HG03175 (cell line): Measurements from ENCODE around the gene ATP6V0D1.

Experiments used
- ATAC-seq: cut with Tn5 transposase; IDR thresholded peaks from one replicate; pipeline ENCODE4 v1.9.1; 2021; ENCODE audit warnings: mild to moderate bottlenecking, moderate library complexity; ENCODE audit not compliant: unreplicated experiment

Gene ATP6V0D1

DNA sequence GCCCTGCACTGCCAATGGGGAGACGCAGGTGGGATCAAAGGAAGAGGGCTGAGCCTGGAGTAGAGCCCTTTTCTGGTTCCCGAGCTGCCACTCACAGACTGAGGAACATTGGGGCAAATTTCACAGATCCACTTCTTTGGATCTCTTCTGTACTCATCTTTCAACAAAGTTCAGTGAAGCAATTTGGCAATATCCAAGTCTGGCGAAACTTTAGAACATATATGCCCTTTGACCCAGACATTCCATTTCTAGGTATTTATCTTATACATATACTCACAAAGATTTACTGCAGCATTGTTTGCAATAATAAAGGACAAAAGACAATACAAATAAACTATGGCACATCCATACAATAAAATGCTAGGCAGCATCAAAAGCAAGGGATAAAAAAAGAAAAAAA is 69.6 kb downstream of the ATP6V0D1 start:
- ATAC-seq: no peak

DNA sequence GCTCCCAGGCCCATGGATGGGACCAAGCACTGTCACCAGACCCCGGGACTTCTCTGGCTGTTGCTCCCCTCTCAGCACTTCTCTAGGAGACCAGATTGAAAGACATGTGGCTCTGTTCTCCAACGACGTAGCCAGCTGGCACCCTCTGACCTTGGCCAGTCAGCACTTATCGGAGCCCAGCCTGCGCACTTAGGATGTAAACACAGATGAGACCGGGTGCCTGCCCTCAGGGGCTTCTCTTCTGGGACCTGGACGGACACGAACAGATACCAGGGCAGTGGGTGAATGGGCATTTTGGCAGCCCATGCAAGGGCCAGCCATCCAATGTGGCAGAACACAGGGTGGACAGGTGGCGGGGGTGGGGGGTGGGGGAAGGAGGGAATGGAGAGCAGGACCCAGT is 71.3 kb downstream of the ATP6V0D1 start:
- no peak for ATAC-seq

DNA sequence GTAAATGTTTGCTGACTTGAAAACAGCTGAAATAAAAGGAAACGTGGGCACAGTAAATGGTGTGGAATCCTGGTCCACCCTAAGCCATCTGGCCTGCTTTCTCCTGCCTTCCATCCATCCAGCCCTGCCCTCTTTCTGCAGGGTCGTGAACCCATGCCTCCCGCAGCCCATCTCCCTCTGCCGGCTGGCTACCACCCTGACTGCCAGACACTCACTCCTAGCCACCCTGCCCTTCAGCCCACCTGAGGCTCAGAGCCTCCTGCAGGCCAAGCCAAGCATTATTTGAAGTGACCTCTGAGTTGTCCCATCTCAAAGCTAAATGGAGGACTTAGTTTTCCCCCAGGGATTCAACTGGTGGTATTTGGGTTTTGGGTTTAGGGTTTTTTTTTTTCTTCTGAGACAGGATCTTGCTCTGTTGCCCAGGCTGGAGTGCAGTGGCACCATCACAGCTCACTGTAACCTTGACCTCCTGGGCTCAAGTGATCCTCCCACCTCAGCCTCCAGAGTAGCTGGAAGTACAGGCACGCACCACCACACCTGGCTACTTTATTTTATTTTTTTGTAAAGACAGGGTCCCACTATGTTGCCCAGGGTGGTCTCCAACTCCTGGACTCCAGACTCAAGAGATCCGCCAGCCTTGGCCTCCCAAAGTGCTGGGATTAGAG is 73.0 kb downstream of the ATP6V0D1 start:
- ATAC-seq: no peak

DNA sequence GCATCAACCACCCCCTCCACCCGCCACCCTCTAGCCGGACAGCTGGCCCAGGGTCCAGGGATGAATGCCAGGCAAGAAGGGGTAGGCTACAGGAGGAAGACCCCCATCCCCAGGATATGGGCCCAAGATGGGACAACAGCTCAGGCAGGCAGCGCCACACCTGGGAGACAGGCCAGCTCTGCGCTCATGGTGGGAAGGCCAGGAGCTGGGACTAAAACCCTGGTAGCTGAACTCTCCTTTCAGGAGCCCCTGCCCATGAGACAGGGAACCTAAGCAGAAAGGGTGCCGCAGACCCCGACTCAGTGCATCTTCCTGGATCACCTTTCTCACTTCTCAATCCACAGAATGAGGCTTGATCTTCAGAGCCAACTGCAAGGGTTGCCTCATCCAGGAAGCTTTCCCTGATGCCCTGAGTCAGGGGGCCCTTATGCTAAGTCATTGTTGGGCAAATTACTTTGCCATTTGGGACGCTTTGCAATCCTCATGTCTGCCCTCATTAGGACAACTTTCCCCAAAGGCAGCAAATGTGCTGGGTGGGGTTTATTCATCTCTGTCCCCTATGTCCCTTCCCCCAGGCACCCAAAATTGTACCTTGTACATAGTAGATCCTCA is 73.7 kb downstream of the ATP6V0D1 start:
- no peak for ATAC-seq

DNA sequence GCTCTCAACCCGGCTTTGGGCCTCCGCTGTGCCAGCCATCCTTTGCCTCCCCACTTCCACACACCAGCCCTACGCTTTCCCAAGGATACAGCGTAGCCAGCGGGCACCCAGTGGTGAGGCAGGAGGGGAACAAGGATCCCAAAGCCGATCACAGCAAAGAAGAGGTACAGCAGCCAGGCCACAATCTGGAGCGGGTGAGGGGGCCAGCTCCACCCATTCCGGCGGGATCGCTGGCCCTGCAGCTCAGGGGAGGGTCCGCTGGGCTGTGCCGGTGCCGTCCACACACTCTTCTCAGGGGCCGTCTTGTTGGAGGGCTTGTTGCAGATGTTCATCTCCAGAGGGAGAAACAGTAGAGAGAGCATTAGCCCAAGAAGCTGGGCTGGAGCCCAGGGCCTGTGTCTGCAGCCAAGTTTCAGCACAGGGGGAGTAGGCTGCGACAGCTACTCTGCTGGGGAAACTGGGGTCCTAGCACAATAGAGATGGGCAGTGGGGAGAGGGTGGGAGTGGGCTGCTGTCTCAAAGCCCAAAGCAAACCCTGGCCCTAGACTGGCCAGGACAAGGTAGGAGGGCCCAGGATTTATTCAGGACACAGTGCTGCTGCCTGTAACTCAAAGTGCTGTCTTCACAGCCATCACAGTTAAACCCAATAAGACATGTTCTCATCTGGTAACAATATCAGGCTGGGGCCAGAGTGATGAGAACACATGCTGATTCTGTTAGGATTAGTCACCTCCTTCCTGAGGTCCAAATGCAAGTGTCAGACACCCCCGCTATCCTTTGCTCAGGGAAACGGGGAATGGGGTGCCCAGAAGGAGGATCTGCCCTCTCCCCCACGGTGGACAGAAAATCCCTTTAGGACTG is 74.6 kb downstream of the ATP6V0D1 start:
- no peak for ATAC-seq

DNA sequence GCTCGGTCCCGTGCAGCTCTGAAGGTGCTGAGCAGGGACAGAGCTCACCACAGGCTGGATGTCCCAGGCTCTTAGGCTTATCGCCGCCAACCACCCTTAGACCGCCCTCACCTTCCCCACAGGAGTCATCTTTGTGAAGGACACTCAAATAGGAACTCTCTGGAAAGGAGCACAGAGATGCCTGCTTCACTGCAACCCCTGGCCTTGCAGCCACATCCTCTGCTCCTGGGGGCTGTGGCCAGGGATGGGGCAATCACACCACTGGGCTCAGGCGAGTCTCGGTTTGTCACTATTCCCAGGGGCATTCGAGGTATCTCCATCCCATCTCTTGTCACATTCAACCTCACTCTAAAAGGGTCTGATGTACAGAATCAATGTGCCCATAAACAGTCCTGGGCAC is 75.6 kb downstream of the ATP6V0D1 start:
- no peak for ATAC-seq

DNA sequence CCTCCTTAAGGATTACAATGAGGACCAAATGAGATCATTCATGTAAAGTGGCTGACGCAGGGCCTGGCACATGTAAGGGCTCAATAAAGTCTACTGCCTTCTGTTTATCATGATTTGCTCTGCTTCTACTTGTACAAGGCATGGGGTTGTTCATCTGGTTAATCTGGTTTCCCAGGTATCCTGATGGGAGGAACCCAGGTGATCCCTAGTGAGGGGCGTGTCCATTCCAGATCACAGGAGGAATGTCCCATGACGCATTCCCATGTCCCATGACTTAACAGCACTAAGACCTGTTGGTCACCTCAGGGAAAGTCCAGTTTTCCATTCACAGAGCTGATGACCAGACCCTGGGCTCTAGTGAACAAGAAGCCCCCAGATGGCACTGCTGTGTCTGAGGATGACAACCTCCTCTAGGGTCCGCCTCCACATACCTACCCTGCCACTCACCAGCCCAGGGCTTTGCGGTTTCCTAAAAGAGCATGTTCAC is 76.2 kb downstream of the ATP6V0D1 start:
- no peak for ATAC-seq

DNA sequence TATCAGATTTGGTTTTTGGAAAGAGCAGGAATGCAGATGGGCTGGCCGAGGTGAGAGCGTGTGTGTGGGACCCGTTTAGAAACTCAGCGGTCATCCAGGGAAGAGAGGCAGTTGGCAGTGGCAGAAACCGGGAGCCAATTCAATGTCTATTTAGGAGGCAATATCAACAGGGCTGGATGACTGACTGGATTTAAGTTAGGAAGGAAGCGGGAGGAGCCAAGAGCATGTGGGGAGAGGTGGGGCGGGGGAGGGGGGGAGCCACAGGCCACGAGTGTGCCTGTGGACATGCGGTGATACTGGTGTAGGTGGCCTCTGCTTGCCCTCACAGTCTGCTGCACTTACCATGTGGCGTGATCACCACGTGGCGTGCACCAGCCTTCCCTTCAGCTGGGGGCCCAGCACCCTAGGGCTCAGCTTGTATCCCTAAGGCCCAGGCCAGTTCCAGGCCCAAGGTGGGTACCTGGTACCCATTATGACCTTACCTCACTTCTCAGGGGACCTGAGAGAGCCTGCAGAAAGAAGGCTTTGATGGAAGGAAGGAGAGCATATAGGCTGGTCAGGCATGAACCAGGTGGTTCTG is 76.9 kb downstream of the ATP6V0D1 start:
- no peak for ATAC-seq

DNA sequence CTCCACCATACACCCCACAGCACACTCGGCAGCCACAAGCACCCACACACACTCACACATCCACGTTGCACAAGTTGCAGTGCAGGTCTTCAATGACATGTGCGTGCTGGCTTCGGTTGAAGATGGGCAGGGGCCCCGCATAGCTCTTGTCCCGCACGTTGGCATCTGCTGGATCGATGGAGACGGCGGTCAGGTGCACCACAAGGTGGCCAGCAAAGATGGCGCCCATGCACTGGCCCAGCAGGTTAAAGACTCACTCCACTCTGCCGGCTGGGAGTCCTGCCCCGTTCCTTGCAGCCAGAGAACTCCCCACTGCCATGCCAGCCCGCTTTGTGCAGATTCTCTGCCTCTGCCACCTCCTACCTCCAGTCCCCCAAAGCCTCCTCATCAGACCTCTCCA is 80.1 kb downstream of the ATP6V0D1 start:
- ATAC-seq: no peak

DNA sequence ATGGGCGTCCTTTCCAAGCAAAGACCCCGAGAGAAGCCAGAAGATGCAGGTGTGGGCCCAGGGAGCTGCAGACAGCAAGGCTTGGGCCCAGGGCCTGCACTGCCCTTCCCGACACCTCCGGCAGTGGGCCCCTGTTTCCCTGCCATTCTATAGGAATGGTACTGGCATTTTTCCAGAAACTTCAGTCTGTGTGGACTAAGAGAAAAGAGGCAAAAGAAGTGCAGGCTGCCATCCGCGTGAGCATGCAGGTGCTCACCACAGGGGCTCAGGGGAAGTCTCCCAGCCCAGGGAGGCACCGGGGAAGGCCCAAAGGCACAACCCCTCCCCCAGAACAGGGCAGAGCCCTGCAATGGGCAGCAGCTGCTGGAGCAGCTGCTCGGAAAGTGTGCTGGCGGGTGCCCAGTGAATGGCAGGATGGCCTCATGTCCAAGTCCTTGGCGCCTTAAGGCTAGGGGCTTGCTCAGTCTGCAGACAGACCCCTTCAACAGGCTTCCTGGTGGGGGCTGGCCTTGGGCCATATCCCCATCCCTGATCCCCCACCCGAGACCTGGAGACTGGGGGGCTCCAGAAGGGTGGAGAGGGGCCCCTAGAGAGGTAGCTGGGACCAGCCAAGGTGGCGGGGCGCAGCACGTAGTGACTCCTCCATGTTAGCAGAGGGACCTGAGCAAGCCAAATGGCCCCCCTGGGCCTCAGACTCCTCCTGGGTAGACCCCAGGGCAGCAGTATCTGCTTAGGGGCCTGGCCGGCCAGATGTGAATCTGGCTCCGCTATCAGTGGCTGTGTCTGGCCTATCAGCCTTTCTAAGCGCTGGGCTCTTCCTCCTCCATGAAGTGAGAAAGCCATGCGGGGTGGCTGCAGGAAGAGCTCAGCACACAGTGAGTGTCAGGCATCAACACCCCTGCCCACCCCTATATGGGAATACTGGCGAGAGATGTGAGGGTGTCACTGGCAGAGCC is 80.9 kb downstream of the ATP6V0D1 start:
- no peak for ATAC-seq

DNA sequence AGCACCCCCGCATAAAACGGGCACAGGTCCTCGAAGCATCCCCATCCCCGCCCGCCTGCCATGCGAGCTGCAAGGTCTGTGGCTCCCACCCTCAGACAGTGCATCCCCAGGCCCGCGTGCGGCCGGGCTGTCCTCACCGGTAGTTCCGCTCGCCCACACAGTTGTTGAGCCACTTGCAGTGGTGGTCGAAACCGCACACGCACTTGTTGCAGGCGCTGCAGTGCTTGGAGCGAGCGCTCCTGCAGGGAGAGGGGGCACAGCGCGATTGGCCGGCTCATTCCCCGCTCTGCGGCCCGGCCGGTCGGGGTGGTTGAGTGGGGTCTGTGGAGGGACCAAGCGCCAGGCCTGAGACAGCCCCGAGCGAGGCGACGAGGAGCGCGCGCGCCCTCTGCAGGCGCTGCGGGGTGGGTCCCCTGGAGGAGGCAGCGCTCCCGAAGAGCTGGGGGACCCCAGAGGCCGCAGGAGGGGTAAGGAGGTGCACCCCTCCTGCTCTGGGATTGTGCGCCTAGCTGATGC is 81.7 kb downstream of the ATP6V0D1 start:
- no peak for ATAC-seq

DNA sequence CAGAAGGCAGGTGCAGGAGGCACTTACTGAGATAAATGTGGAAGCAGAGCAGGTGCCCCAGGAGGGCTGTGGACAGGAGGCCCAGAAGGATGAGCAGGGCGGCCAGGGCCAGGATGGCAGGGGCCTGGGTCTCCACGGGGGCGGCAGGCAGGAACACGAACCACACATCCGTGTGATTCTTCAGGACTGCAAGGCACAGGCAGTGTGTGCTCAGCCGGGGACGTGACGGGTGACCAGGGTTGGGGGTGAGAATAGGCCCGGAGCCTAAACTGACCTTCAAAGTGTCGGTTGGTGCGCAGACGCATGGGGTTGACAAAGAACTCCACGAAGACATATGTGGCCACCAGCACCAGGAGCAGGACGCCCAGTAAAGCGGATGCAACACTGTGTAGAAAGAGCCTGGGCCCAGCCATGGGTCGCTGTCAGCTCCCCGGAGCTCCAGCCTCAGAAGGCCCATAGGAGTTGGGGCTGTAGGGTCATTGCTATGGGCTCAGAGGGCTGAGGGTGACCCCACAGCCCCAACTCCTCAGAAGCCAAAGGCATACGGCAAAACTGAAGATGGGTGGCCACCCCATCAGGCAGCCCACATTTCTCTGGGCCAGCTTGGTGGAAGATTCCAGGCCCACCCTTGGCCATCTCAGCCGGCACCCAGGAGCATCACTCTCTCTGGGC is 82.3 kb downstream of the ATP6V0D1 start:
- ATAC-seq: no peak

DNA sequence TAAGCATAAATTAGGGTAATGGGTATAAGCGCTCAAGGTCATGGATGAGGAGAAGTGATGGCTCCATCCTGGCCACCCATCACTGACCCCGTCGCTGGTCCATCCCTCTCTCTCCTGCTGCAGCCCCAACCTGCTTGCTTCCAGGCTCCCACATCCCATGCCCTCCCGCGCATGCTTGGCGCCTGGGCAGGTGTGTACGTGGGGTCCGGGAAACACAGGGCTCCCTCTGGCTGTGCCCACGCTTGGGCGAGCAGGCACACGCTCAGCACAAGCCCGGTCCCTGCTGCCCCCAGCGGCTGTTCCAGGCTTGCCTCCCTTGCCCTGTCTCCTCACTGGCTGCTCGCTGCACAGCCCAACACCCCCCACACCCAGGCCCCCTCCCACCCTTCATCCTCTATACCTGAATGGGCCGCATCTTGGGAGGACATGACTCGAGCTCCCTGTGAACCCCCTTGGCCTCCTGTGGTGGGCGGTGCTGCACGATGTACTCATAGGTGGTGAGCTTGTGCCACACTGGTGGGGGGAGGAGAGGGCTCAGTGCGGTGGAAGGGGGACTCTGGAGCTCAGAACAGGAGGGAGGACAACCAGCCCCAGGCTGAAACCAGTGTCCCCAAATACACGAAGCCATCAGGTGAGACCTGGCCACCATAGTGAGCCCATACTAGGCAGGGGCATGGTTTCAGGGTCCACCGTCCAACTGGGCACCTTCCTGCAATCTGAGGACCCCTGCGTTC is 83.0 kb downstream of the ATP6V0D1 start:
- ATAC-seq: no peak

DNA sequence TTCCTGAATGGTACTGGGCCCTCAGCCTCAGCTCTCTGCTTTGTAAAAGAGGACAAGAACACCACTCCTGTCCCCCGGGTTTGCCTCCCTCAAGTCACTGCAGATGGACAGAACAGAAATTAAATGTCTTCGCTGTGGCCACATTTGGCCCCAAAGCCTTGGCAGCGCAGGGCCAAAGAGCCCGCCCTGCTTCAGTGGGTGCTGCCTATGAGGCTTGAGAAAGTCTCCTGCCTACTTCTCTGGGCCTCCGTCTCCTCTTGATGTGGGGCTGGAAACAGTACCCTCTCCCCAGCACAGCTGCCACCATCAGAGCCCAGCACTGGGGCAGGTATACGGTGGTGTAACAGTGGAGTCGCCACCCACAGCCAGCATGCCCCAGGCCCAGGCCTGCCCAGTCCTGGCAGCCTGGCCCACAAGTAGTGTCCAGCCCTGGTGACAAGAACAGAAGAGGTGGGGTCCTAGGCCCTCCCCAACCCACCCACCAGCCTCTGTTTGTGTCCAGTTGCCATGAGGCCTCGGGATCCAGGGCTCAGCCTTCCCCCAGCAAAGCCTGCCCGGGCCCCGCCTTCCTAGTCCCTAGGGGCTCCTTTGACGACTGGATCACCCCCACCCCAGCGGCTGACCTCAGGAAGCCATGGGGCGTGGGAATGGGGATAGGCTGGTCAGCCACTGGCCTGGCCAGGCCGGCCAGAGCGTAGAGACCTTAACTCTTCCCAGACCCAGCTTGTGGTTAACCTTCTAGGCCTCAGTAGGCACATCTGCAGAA is 83.7 kb downstream of the ATP6V0D1 start:
- no peak for ATAC-seq

DNA sequence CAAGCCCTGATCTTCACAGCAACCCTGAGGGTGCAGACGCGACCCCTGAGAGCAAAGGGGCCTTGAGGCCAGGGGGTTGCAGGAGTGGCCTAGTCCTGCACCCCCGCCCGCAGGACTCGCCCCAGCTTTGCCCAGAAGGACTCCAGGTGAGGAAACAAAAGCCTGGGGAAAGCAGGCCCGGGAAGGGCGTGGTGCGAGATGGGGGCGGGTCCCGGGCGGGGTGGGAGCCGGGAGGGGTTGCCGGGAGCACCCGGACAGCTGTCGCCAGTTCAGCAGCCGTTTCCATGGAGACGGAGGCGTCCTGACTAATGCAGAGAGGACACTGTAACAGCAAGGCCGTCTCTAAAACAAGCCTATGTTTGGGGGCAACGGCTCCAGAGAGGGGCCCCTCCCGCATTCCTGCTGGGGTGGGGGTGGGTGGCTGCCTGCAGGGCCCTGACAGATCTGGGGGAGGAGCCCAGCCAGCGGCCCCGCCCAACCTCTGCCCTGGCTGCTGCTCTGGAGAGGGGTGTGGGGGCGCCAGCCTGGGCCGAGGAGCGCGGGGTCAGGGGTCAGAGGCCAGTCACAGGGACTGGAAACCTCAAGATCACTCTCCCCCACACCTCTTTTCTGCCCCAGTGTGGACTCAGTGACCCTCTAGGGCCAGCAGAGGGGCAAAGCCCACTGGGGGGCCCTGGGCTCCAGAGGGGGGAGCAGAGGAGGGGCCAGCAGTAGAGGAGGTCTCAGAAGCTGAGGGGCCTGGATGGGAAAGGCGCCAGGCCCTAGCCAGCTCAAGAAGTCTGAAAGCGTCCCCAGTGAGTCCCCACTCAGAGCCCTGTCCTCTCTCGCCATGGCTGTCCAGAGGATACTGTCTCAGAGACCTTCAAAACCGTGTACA is 84.6 kb downstream of the ATP6V0D1 start:
- no peak for ATAC-seq

DNA sequence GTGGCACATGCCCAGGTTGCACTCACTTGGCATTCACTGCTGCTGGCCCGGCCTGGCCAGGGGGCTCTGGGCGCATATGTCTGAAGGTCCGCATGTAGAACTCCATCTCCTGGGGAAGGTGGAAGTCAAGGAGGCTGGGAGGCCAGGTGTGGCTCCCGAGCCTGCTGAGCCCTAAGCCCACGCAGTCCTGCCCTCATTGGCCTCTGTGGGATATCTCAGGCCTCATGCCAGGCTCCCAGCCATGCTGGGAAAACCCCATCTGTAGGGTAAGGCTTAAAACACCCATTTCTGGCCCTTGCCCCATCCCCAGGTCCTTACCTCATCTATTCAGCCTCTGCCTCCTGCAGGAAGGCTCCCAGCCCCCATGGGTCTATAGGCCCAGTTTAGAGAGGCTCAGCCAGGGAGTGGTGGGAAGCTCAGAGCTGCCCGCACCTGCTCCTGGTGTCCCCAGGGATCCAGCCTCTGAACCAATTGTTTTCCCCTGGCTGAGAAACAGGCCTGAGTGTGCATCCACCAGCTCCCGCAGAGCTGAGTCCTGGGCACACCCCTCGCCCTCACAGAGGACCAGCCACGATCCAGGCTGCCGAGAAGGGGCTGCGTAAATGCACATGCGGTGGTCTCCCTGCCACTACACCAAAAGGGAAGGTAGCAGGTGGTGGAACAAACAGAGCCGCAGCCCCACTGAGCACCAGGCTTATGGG is 85.3 kb downstream of the ATP6V0D1 start:
- no peak for ATAC-seq

DNA sequence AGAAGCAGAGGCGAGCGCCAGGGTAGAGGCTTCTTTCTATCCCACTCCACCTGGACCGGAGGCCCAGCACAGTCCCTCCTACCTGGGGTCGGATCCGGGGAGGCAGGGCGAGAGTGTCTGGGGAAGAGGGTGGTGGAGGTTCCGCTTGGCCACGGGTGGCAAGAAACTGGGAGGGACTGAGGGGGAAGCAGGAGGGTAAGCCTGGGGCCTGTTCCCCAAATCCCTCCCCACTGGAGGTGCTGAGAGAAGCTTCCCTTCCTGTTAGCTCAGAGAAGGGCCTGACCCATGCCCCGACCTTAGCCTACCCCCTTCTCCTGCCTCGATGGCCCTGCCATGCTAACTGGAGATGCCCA is 85.9 kb downstream of the ATP6V0D1 start:
- no peak for ATAC-seq
